Naive thymus-derived CD4-positive, alpha-beta T cell (primary cell): ENCODE data around the gene B4GALT1. TPM values are rescaled to one million over a fixed set of nuclear protein-coding genes. Genes with fewer than 3 reads are reported as not detected.

Source experiments
- ATAC-seq: fragments of 150-1000 bp; cut with Tn5 transposase; 2 replicates; pipeline ENCODE4 v1.10.0; 2021; ENCODE audit warnings: mild to moderate bottlenecking, moderate library complexity
- CTCF ChIA-PET: fragments of 350-600 bp; sonication (Branson Sonifier 250); formaldehyde crosslinking; loops from one replicate; lab custom pipeline; 2021; ENCODE audit warnings: antibody characterized with exemption; lab: Charles Lee
- POLR2A ChIA-PET: fragments of 350-600 bp; sonication (Branson Sonifier 250); formaldehyde crosslinking; loops from one replicate; lab custom pipeline; 2021; ENCODE audit warnings: antibody characterized with exemption, inconsistent platforms; lab: Charles Lee
- DNase-seq, 9 donors: peaks; one replicate each; pipeline versions ENCODE4 v3.0.0 to v3.0.0-alpha.2; 2020 to 2022; ENCODE audit warnings: mixed read lengths in 1 of 9
- H3K27ac ChIP-seq: one replicate; pipeline ENCODE4 v1.7.0; 2013; ENCODE audit warnings: mild to moderate bottlenecking, low read depth, low read length, moderate library complexity
- H3K27me3 ChIP-seq, 2 donors: one replicate each; pipeline ENCODE4 v1.7.0; 2013; ENCODE audit warnings: low read length in 2 of 2, mild to moderate bottlenecking in 2 of 2, moderate library complexity in 2 of 2; ENCODE audit not compliant: control insufficient read depth in 2 of 2, insufficient read depth in 2 of 2
- H3K36me3 ChIP-seq, 3 experiments: 1 replicate in 2 of 3; 2 replicates in 1 of 3; pipeline ENCODE4 v1.7.0; 2013; ENCODE audit warnings: low read length in 3 of 3, mild to moderate bottlenecking in 3 of 3, moderate library complexity in 1 of 3; ENCODE audit not compliant: insufficient read depth in 3 of 3, control insufficient read depth in 2 of 3
- H3K4me1 ChIP-seq, 2 donors: one replicate each; pipeline ENCODE4 v1.7.0; 2013; ENCODE audit warnings: low read length in 2 of 2, mild to moderate bottlenecking in 2 of 2, moderate library complexity in 1 of 2; ENCODE audit not compliant: control insufficient read depth in 2 of 2, insufficient read depth in 2 of 2
- H3K4me3 ChIP-seq: 2 replicates; pipeline ENCODE4 v1.7.0; 2013; ENCODE audit warnings: mild to moderate bottlenecking, low read length
- H3K9me3 ChIP-seq, 3 experiments: 1 replicate in 2 of 3; 2 replicates in 1 of 3; pipeline ENCODE4 v1.7.0; 2013; ENCODE audit warnings: low read length in 3 of 3; ENCODE audit not compliant: control insufficient read depth in 2 of 3
- H3K27ac Mint-ChIP-seq, 9 donors: one replicate each; pipeline ENCODE4 v1.8.0; 2020 to 2022; ENCODE audit warnings: mixed read lengths in 9 of 9, mild to moderate bottlenecking in 8 of 9, moderate library complexity in 5 of 9, inconsistent platforms in 2 of 9
- H3K27me3 Mint-ChIP-seq, 5 donors: one replicate each; pipeline ENCODE4 v1.8.0; 2021 to 2022; ENCODE audit warnings: mixed read lengths in 5 of 5, mild to moderate bottlenecking in 1 of 5
- H3K36me3 Mint-ChIP-seq, 5 donors: one replicate each; pipeline ENCODE4 v1.8.0; 2020 to 2022; ENCODE audit warnings: mixed read lengths in 5 of 5, mild to moderate bottlenecking in 3 of 5, inconsistent platforms in 1 of 5
- H3K4me1 Mint-ChIP-seq, 7 donors: one replicate each; pipeline ENCODE4 v1.8.0; 2020 to 2022; ENCODE audit warnings: mixed read lengths in 7 of 7, mild to moderate bottlenecking in 3 of 7, inconsistent platforms in 1 of 7
- H3K4me3 Mint-ChIP-seq, 10 donors: one replicate each; pipeline ENCODE4 v1.8.0; 2020 to 2022; ENCODE audit warnings: mild to moderate bottlenecking in 10 of 10, mixed read lengths in 10 of 10, moderate library complexity in 6 of 10, inconsistent platforms in 2 of 10
- H3K9me3 Mint-ChIP-seq, 11 donors: one replicate each; pipeline ENCODE4 v1.8.0; 2020 to 2022; ENCODE audit warnings: mixed read lengths in 11 of 11, mild to moderate bottlenecking in 4 of 11, inconsistent platforms in 1 of 11, moderate library complexity in 1 of 11
- intact Hi-C, 2 donors: fragments of 100-400 bp; cut with micrococcal nuclease; formaldehyde crosslinking; loops; one replicate each; pipeline ENCODE4 v1.15.1; 2023
- polyA plus RNA-seq, 2 donors: library from polyadenylated mRNA; unstranded; fragments of 300-500 nt; fragmentation: Illumina TruSeq; gene quantifications; one replicate each; pipeline ENCODE4 v1.2.3, GENCODE V29; 2021
- total RNA-seq, 6 experiments: library from RNA in 5 of 6; stranded (reverse) in 5 of 6; gene quantifications; 1 replicate in 5 of 6; 2 replicates in 1 of 6; pipeline ENCODE4 v1.2.3 and lab custom pipeline; 2021 to 2026

The B4GALT1 gene
- total and polyA plus RNA-seq, 7 experiments from 2014 or later: 12.9 to 86.2 (median 41.3) TPM

- peak overlapping the region; percentile 0 for H3K27ac ChIP-seq
- H3K27ac Mint-ChIP-seq: peak overlapping the region; percentile 42 to 84 (median 57)
- H3K27me3 Mint-ChIP-seq: no peaks in the 10 kb centered on the region
- H3K36me3 Mint-ChIP-seq: peaks cover 0 to 4% (median 0%) of the 10 kb centered on the region in 5 donors
- peaks cover 0 to 4% (median 0%) of the 10 kb centered on the region in 11 donors for H3K9me3 Mint-ChIP-seq
- H3K4me1 ChIP-seq: peaks cover 21 to 29% of the 10 kb centered on the region in 2 donors
- H3K4me1 Mint-ChIP-seq: peaks cover 11 to 26% (median 24%) of the 10 kb centered on the region in 7 donors
- H3K4me3 Mint-ChIP-seq: peak overlapping the region in 9 of 10 donors; percentile 3 to 82 (median 62)
- DNase-seq (peak in 7 of 9 donors; percentile 17 to 40 (median 26)), ATAC-seq (peak; percentile 37)
- H3K27me3 ChIP-seq: no peaks in the 10 kb centered on the region
- POLR2A ChIA-PET: interaction anchor here (0.8 to 1.4 kb wide), 5 partner anchors 27 to 144 kb away, joined by 4 read pairs; no protein-coding TSS in a partner anchor
- intact Hi-C loops: loop anchor here in 1 of 2 donors (5.0 kb wide), 1 partner anchor 35 kb away; no protein-coding TSS in a partner anchor
- no peaks in the 10 kb centered on the region for H3K36me3 ChIP-seq
- no peaks in the 10 kb centered on the region for H3K9me3 ChIP-seq
- CTCF ChIA-PET: interaction anchor here (1.0 to 1.6 kb wide), 5 partner anchors 10 to 147 kb away, joined by 3 to 15 read pairs (median 4); no protein-coding TSS in a partner anchor
- no peak overlapping the region for H3K4me3 ChIP-seq
Observed at GRCh38 chr9:33082128-33082527, 85.0 kb downstream of the B4GALT1 start.

DNA sequence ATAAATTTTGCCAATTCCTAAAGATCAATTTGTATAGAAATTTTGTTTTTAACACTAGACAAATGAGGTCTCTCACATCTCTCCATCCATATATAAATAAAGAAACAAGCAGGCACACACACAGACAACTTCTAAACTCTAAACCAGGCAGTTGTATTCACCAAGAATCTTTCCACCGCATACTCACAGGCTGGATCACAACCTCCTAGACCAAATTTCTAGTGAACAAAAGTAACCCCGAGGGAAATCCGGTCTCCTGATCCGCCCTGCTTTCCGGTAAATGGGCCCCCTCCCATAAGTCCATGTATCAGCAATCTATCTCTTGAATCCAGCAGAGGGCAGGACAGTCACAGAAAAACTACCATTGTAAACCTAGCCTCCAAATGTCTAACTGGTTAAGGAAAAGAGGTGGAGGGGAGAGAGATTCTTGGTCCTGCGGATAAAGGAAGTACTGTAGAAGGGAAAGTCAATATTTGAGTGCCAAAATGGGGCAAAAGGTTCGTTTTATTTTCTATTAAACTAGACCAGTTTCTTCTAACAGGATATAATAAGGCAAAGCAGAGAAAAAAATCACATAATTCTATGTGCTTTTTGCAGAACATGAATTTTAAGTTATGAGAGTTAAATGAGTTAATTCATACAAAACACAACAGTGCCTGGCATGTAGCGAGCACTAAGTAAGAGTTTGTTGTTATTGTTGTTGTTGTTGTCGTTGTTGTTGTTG, 85.8 kb downstream of the B4GALT1 start:
- CTCF ChIA-PET: interaction anchor here (0.7 to 2.0 kb wide), 10 partner anchors 9 to 189 kb away, joined by 3 to 18 read pairs (median 4); no protein-coding TSS in a partner anchor
- Histone ChIP-seq H3K4me1 (peaks cover 21 to 33% of the 10 kb centered on the region in 2 donors), H3K36me3 (no peaks in the 10 kb centered on the region), H3K27ac (peak overlapping the region; percentile 57), H3K27me3 (no peaks in the 10 kb centered on the region), H3K4me3 (no peak overlapping the region), H3K9me3 (no peaks in the 10 kb centered on the region)
- POLR2A ChIA-PET: interaction anchor here (0.7 to 2.4 kb wide), 3 partner anchors 86 to 187 kb away, joined by 4 to 7 read pairs (median 5); partner anchors contain the start of gene B4GALT1
- no peaks in the 10 kb centered on the region for H3K27me3 Mint-ChIP-seq
- DNase-seq (peak in 8 of 9 donors; percentile 57 to 88 (median 81)), ATAC-seq (peak; percentile 62)
- H3K9me3 Mint-ChIP-seq: peaks cover 0 to 7% (median 0%) of the 10 kb centered on the region in 11 donors
- peaks cover 18 to 33% (median 28%) of the 10 kb centered on the region in 7 donors for H3K4me1 Mint-ChIP-seq
- no peak overlapping the region for H3K27ac Mint-ChIP-seq
- intact Hi-C loops: loop anchor here (1.0 to 5.0 kb wide), 8 partner anchors 36 to 183 kb away; partner anchors contain the start of genes B4GALT1 (in 2 of the 2) and BAG1 (in 2 of the 2)
- H3K4me3 Mint-ChIP-seq: no peak overlapping the region
- peaks cover 0 to 5% (median 0%) of the 10 kb centered on the region in 5 donors for H3K36me3 Mint-ChIP-seq

- H3K27me3 Mint-ChIP-seq: no peaks in the 10 kb centered on the region
- CTCF ChIA-PET: interaction anchor here (0.5 to 2.0 kb wide), 6 partner anchors 80 to 231 kb away, joined by 3 to 18 read pairs (median 4); no protein-coding TSS in a partner anchor
- peaks cover 0 to 5% (median under 1%) of the 10 kb centered on the region in 5 donors for H3K36me3 Mint-ChIP-seq
- H3K4me3 Mint-ChIP-seq: no peak overlapping the region
- ATAC-seq: no peak
- H3K27me3 ChIP-seq: no peaks in the 10 kb centered on the region
- no peaks in the 10 kb centered on the region for H3K36me3 ChIP-seq
- H3K27ac Mint-ChIP-seq: peak overlapping the region in 2 of 9 donors; percentile 24 to 43
- no peaks in the 10 kb centered on the region for H3K9me3 ChIP-seq
- no peak overlapping the region for H3K4me3 ChIP-seq
- H3K4me1 ChIP-seq: peaks cover 26 to 33% of the 10 kb centered on the region in 2 donors
- peaks cover 0 to 8% (median 0%) of the 10 kb centered on the region in 11 donors for H3K9me3 Mint-ChIP-seq
- DNase-seq: peak in 2 of 9 donors; percentile 20 to 26
- POLR2A ChIA-PET: interaction anchor here (2.4 kb wide), 1 partner anchor 87 kb away, joined by 7 read pairs; the partner anchor contains the start of gene B4GALT1
- intact Hi-C loops: loop anchor here in 1 of 2 donors (2.0 to 5.0 kb wide), 3 partner anchors 37 to 86 kb away; partner anchors contain the start of gene B4GALT1
- peak overlapping the region; percentile 57 for H3K27ac ChIP-seq
- H3K4me1 Mint-ChIP-seq: peaks cover 23 to 40% (median 30%) of the 10 kb centered on the region in 7 donors
Observed at GRCh38 chr9:33080534-33080933, 86.6 kb downstream of the B4GALT1 start.

DNA sequence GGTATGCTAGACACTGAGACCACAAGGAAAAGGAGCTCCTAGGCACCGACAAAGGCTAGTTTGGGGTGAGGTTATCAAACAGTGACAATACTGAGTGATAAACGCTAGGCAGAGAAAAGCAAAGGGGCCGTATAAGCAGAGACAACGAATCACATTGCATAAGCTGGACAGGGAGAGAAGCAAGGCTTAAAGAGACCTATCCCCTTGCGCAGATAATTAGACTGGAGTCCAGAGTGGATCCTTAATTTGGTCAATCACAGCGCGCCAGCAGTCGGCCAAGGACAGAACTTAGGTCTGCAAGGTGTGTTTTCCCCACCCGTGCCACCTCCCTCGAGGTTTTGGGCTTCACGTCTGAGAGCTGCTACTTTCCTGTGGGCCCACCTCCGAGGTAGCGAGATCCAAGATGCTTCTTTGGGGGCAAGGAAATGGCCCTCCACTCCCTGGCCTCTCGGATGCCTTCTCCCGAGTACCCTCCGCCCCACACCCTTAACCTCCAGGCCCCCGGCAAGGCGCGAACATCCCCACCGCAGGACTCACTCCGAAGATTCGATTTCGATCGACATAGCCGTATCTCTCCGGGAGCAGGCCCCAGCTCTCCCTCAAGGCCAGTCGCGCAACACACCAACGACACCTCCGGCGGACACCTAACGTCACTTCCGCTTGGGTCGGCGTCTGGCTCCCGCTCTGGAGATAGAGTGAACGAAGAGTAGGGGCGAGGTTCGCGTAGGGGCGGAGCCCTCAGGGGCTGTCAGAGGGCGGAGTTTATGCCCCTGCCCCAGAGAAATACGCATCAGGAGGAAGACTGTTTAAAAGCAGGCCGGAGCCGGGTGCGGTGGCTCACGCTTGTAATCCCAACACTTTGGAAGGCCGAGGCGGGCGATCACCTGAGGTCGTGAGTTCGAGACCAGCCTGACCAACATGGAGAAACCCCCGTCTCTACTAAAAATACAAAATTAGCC, 90.8 kb downstream of the B4GALT1 start, which contains the start of gene SMU1:
TSS of gene SMU1 (minus strand) at position 629 of the 959 bp plus-strand sequence. CDS start at position 563, 66 bp downstream.
- Histone ChIP-seq H3K4me3 (peak within 1 kb of the TSS; percentile 82), H3K4me1 (peaks cover 15 to 20% of the 10 kb centered on the region in 2 donors), H3K9me3 (no peaks in the 10 kb centered on the region), H3K36me3 (peaks cover 4 to 23% (median 4%) of the 10 kb centered on the region in 3 experiments), H3K27me3 (no peaks in the 10 kb centered on the region), H3K27ac (peak within 1 kb of the TSS; percentile 93)
- CTCF ChIA-PET: interaction anchor here (0.6 to 1.4 kb wide), 4 partner anchors 9 to 94 kb away, joined by 3 to 4 read pairs (median 4); no protein-coding TSS in a partner anchor
- DNase-seq (peak; percentile 82 to 97 (median 95)), ATAC-seq (peak; percentile 97)
- Mint-ChIP-seq H3K36me3 (peaks cover 1 to 19% (median 10%) of the 10 kb centered on the region in 5 donors), H3K4me1 (peaks cover 18 to 62% (median 50%) of the 10 kb centered on the region in 7 donors), H3K9me3 (peaks cover 0 to 8% (median 0%) of the 10 kb centered on the region in 11 donors), H3K27ac (peak within 1 kb of the TSS; percentile 97 to 100 (median 99)), H3K27me3 (no peaks in the 10 kb centered on the region), H3K4me3 (peak within 1 kb of the TSS; percentile 95 to 100 (median 98))
- POLR2A ChIA-PET: interaction anchor here (0.8 to 2.6 kb wide), 20 partner anchors 9 to 399 kb away, joined by 3 to 11 read pairs (median 4); partner anchors contain the start of genes B4GALT1, DNAJA1 and NFX1
- intact Hi-C loops: loop anchor here (1.0 to 5.0 kb wide), 11 partner anchors 32 to 741 kb away; partner anchors contain the start of genes APTX (in 2 of the 2), BAG1 (in 2 of the 2), DNAJA1 (in 2 of the 2) and NFX1 (in 2 of the 2)

DNA sequence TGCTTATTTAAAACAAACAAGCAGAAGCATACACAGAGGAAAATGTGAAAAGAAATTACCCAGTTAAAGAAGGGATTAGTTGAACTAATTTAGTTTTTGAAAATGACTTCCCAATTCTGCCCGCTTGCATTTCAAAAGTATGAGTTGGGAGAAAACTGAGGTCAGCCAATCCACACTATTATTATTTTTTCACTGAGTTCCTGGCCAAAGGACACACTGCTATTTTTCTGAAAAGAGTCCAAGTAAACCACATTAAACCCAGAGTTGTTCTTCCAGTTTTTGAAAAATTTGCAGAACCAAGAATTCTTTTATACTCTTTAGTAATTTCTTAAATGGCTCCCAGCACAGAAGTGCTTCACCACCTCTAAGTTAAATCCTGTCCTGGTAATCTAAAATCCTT, 98.1 kb downstream of the B4GALT1 start:
- Histone ChIP-seq H3K9me3 (no peaks in the 10 kb centered on the region), H3K36me3 (peaks cover 32 to 76% (median 32%) of the 10 kb centered on the region in 3 experiments), H3K27ac (no peak overlapping the region), H3K4me3 (no peak overlapping the region), H3K27me3 (no peaks in the 10 kb centered on the region), H3K4me1 (no peaks in the 10 kb centered on the region)
- CTCF ChIA-PET: no interaction called here
- H3K9me3 Mint-ChIP-seq: no peaks in the 10 kb centered on the region
- DNase-seq (no peak), ATAC-seq (no peak)
- intact Hi-C loops: no loop called here
- H3K4me3 Mint-ChIP-seq: no peak overlapping the region
- H3K27me3 Mint-ChIP-seq: no peaks in the 10 kb centered on the region
- peak overlapping the region in 3 of 9 donors; percentile 5 to 43 (median 24) for H3K27ac Mint-ChIP-seq
- POLR2A ChIA-PET: no interaction called here
- H3K4me1 Mint-ChIP-seq: peaks cover 24 to 52% (median 33%) of the 10 kb centered on the region in 7 donors
- H3K36me3 Mint-ChIP-seq: peaks cover 4 to 54% (median 27%) of the 10 kb centered on the region in 5 donors
